Measurements from ENCODE around the gene RFX4. TPM values are rescaled to one million over a fixed set of nuclear protein-coding genes. Genes with fewer than 3 reads are reported as not detected.

The RFX4 gene
- total and polyA plus RNA-seq, 2 of the 13 experiments (the other 11 are each of a cell fraction or from before 2014, with no cell fraction given), result not detected

DNA sequence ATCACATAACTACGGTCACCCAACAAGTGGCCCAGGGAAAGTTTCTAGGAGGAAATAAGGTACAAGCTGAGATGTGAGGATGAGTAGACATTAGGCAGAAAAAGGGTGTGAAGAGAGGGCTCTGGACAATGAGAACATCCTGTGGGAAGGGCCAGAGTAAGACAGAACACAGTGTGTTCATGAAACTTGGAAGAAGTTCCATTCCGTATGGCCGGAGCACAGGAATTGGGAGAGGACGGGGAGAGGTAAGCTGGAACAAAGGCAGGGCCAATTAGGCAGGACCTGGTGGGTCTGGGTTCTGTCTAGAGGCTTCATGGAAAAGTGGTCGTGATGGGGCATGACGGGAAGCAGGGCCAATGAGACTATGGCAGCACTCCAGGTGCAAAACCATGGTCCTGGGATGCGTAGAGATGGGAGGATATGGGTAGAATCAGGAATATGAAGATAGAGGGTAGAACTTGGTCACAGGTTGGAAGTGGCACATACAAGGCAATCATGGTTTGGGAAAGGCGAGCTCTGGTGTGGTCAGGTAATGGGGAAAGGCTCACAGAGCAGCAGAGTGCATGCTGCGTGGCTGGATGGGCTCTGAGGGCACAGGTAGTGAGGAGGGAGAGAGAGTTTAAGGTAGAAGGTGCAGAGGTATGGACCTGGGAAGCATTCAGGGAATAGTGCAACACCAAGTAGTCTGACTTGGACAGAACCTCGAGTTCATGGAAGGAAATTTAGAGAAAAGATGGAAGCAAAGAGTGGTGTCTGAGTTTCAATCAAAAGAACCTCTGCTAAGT lies 93.0 kb downstream of the RFX4 start (continued):
- TF ChIP-seq ZNF7 (CRISPR knock-in tag; IDR thresholded peaks at IDR 0.05) (no peak), POLR2G (IDR thresholded peaks at IDR 0.05; ENCODE audit: low read depth, low read length) (no peak), ZNF547 (CRISPR knock-in tag; IDR thresholded peaks at IDR 0.05) (no peak)

DNA sequence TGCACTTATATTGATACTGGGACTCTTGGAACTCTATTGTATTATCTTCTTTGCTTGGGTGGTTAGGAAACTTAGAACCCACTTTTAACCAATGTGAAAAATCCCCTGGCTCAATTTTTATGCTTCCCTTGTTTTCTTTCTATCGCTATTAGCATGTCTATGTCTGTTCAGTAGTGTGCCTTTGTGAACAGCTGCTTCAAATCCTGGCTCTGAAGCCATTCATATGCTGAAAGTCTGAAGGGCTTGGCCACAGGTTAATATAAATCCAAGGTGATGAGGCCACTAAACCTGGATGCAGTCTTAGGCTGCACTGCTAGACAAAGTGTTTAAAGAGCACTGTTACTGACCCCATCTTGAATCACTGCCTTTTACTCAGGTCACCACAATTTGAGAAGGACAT lies 96.8 kb downstream of the RFX4 start:
- H3K27ac ChIP-seq (ENCODE audit: extremely low read length, insufficient read depth, low read length), result no peak overlapping the region
- BruUV-seq (replicated peaks), result no TSS peak
- no peak overlapping the region for H3K4me3 ChIP-seq (replicated peaks in 1 of 3; ENCODE audit: insufficient read depth in 1 of 3, low read depth in 2 of 3, low read length in 3 of 3)
- CTCF ChIA-PET (ENCODE audit: low intra/inter-chr PET ratio, low total read pairs), result no interaction called here
- H3K4me1 ChIP-seq (ENCODE audit: insufficient read depth, low read length), result peaks cover 6% of the 10 kb centered on the region; the same call in 1 of the 2 replicates
- no peak overlapping the region for H3K4me2 ChIP-seq (ENCODE audit: low read depth, low read length)
- peaks cover 5 to 6% of the 10 kb centered on the region in 2 experiments; a peak in 2 of 5 replicates for H3K27me3 ChIP-seq (ENCODE audit: control insufficient read depth in 1 of 2, insufficient read depth in 2 of 2, low read length in 2 of 2)
- no peak overlapping the region for H2AFZ ChIP-seq (ENCODE audit: low read length)
- no peaks in the 10 kb centered on the region for H3K9me3 ChIP-seq (ENCODE audit: low read length)
- H3K36me3 ChIP-seq (replicated peaks in 1 of 2; ENCODE audit: control insufficient read depth in 1 of 2, insufficient read depth in 2 of 2, low read length in 2 of 2), result no peaks in the 10 kb centered on the region
- no peak overlapping the region for H3K9ac ChIP-seq (ENCODE audit: insufficient read depth, low read depth, low read length)
- no peak for ATAC-seq
- TF ChIP-seq, protein P1, sequence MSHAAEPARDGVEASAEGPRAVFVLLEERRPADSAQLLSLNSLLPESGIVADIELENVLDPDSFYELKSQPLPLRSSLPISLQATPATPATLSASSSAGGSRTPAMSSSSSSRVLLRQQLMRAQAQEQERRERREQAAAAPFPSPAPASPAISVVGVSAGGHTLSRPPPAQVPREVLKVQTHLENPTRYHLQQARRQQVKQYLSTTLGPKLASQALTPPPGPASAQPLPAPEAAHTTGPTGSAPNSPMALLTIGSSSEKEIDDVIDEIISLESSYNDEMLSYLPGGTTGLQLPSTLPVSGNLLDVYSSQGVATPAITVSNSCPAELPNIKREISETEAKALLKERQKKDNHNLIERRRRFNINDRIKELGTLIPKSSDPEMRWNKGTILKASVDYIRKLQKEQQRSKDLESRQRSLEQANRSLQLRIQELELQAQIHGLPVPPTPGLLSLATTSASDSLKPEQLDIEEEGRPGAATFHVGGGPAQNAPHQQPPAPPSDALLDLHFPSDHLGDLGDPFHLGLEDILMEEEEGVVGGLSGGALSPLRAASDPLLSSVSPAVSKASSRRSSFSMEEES (CRISPR knock-in tag; IDR thresholded peaks at IDR 0.05), result no peak
- TF ChIP-seq RFX1 (IDR thresholded peaks at IDR 0.05) (no peak), CHCHD3 (CRISPR knock-in tag; IDR thresholded peaks at IDR 0.05) (no peak), ZNF557 (CRISPR knock-in tag; IDR thresholded peaks at IDR 0.05) (no peak), ZNF282 (IDR thresholded peaks at IDR 0.05; ENCODE audit: partially characterized antibody) (no peak), TARDBP (CRISPR knock-in tag; IDR thresholded peaks at IDR 0.05) (no peak), GABPB1 (CRISPR knock-in tag; IDR thresholded peaks at IDR 0.05) (no peak), ZNF101 (CRISPR knock-in tag; IDR thresholded peaks at IDR 0.05; ENCODE audit: borderline replicate concordance, low read depth) (no peak), NCOA5 (CRISPR knock-in tag; IDR thresholded peaks at IDR 0.05) (no peak), ZNF224 (CRISPR knock-in tag; IDR thresholded peaks at IDR 0.05) (no peak)
- TF ChIP-seq, protein P2, sequence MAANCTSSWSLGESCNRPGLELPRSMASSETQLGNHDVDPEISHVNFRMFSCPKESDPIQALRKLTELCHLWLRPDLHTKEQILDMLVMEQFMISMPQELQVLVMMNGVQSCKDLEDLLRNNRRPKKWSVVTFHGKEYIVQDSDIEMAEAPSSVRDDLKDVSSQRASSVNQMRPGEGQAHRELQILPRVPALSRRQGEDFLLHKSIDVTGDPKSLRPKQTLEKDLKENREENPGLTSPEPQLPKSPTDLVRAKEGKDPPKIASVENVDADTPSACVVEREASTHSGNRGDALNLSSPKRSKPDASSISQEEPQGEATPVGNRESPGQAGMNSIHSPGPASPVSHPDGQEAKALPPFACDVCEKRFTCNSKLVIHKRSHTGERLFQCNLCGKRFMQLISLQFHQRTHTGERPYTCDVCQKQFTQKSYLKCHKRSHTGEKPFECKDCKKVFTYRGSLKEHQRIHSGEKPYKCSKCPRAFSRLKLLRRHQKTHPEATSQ (CRISPR knock-in tag; IDR thresholded peaks at IDR 0.05; ENCODE audit: borderline replicate concordance), result no peak
- TF ChIP-seq, protein P3, sequence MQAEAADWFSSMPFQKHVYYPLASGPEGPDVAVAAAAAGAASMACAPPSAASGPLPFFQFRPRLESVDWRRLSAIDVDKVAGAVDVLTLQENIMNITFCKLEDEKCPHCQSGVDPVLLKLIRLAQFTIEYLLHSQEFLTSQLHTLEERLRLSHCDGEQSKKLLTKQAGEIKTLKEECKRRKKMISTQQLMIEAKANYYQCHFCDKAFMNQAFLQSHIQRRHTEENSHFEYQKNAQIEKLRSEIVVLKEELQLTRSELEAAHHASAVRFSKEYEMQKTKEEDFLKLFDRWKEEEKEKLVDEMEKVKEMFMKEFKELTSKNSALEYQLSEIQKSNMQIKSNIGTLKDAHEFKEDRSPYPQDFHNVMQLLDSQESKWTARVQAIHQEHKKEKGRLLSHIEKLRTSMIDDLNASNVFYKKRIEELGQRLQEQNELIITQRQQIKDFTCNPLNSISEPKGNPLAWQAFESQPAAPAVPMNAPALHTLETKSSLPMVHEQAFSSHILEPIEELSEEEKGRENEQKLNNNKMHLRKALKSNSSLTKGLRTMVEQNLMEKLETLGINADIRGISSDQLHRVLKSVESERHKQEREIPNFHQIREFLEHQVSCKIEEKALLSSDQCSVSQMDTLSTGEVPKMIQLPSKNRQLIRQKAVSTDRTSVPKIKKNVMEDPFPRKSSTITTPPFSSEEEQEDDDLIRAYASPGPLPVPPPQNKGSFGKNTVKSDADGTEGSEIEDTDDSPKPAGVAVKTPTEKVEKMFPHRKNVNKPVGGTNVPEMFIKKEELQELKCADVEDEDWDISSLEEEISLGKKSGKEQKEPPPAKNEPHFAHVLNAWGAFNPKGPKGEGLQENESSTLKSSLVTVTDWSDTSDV (CRISPR knock-in tag; IDR thresholded peaks at IDR 0.05), result no peak
- intact Hi-C loops (cut with micrococcal nuclease; ENCODE audit: unreplicated experiment), result no loop called here
- POLR2A ChIA-PET, result no interaction called here
- H3K79me2 ChIP-seq (ENCODE audit: insufficient read depth, low read length), result no peaks in the 10 kb centered on the region
- no peak for DNase-seq (ENCODE audit: low spot score)
- in situ Hi-C loops (cut with HindIII; ENCODE audit: extremely low pct_ligation_motif_present, low pct_unique_long_range_greater_than_20kb), result no loop called here
- no peak for FAIRE-seq
- WGBS (ENCODE audit: low lambda C conversion rate), result 4% methylated on average over 1 of the region's 1 CpG
- H4K20me1 ChIP-seq (ENCODE audit: insufficient read depth, low read length), result no peaks in the 10 kb centered on the region
